ENCODE results near the gene FNDC7.

FNDC7 gene

DNA sequence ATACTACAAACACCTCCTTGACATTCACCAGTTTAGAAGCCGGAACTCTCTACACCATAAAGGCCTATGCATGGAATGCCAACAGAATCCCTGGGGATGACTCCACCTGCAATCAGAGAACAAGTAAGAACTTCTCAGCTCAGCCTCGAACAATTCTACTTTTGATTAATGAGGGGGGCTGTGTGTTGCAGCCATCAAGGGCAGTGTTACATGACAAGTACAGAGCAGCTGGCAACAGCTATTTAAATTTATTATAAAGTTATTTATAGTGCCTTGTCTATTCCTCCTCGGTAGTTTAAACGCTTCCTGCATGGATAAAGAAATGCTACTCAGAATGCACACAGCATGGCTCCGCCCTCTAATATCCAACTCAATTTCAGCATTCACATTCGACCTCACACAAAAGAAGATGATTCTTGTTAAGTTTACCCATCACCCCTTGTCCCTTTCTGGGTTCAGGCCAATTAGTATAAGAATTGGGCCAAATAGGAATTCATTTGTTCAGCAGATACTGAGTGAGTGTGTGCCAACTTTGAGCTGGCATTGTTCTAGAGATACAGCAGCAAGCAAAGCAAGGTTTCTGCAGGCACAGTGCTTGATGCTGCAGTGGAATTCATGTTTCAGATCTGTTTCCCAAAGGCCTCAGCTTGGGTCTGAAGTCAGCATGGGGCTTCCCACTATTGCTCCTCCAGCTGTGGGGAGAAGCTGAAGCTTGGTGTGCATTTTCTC lies 6.4 kb downstream of the FNDC7 start:
- H3K9me3 ChIP-seq: no peaks in the 10 kb centered on the region
- no peak overlapping the region for H3K4me3 ChIP-seq (ENCODE audit: low read depth, low read length)
- no peaks in the 10 kb centered on the region for H3K36me3 ChIP-seq
- no peaks in the 10 kb centered on the region for H3K27me3 ChIP-seq
- peaks cover 3% of the 10 kb centered on the region; the same call in 1 of the 2 replicates for H3K4me1 ChIP-seq
- DNase-seq: no peak
- TF ChIP-seq, protein P1, sequence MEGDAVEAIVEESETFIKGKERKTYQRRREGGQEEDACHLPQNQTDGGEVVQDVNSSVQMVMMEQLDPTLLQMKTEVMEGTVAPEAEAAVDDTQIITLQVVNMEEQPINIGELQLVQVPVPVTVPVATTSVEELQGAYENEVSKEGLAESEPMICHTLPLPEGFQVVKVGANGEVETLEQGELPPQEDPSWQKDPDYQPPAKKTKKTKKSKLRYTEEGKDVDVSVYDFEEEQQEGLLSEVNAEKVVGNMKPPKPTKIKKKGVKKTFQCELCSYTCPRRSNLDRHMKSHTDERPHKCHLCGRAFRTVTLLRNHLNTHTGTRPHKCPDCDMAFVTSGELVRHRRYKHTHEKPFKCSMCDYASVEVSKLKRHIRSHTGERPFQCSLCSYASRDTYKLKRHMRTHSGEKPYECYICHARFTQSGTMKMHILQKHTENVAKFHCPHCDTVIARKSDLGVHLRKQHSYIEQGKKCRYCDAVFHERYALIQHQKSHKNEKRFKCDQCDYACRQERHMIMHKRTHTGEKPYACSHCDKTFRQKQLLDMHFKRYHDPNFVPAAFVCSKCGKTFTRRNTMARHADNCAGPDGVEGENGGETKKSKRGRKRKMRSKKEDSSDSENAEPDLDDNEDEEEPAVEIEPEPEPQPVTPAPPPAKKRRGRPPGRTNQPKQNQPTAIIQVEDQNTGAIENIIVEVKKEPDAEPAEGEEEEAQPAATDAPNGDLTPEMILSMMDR (IDR thresholded peaks at IDR 0.05; ENCODE audit: low read depth, low read length): no peak

DNA sequence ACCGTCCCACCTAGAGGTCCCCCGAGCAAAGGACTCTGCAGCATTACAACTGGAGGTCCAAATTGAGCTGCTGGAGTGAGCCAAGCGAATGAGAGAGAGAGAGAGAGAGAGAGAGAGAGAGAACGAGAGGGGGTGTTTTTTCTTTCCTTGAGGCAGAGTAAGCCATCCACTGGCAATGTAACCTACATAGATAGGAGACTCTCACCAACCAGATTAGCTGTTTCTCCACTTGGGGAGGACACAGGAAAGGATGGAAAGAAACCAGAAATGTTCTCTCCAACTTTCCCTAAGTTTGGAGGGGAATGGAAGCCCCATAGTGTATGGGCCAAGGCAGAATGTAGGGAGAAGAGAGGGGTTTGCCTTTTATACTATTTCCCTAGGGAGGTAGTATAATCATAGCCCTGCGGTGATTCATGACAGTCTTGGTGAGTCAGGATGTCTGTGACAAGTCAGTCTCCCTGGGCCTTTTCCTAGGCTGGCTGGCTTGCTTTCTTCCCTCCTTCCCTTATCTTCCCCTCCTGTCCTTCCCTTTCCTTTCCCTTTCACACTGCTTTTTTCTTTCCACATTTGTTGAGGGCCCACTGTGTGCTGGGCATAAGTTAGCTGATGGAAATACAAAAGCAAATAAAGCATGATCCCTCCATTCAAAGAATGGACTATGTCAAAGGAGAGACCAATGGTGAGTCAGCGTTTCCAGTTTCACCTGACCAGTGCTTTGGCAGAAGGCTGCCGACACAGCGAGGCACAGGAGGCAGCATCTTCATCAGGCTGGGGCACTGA lies 7.1 kb downstream of the FNDC7 start:
- TF ChIP-seq, protein P1 (IDR thresholded peaks at IDR 0.05; ENCODE audit: low read depth, low read length): no peak
- H3K36me3 ChIP-seq: no peaks in the 10 kb centered on the region
- no peaks in the 10 kb centered on the region for H3K27me3 ChIP-seq
- H3K9me3 ChIP-seq: no peaks in the 10 kb centered on the region
- peak; percentile 39 for DNase-seq
- H3K4me1 ChIP-seq: peaks cover 3% of the 10 kb centered on the region; the same call in 1 of the 2 replicates
- H3K4me3 ChIP-seq (ENCODE audit: low read depth, low read length): no peak overlapping the region

DNA sequence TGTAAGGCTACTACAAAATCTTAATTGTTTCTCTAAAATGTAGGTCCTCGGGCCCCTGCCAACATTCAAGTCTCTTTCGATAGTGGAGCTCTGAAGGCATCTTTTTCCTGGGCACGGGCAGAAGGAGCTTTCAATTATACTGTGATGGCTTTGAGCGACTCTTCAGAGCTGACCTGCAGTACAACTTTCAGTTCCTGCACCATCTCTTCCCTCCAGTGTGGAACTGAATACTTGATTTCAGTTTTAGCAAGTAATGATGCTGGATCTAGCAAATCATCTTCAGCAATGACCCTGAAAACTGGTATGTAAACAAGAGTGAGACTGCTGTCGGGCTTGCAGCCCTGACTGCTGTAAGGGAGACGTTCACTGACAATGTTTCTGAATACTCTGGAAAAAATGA lies 9.6 kb downstream of the FNDC7 start:
- Histone ChIP-seq H3K4me1 (peaks cover 3% of the 10 kb centered on the region; the same call in 1 of the 2 replicates), H3K27me3 (no peaks in the 10 kb centered on the region), H3K9me3 (no peaks in the 10 kb centered on the region), H3K4me3 (ENCODE audit: low read depth, low read length) (no peak overlapping the region), H3K36me3 (no peaks in the 10 kb centered on the region)
- TF ChIP-seq, protein P1 (IDR thresholded peaks at IDR 0.05; ENCODE audit: low read depth, low read length): no peak
- no peak for DNase-seq

DNA sequence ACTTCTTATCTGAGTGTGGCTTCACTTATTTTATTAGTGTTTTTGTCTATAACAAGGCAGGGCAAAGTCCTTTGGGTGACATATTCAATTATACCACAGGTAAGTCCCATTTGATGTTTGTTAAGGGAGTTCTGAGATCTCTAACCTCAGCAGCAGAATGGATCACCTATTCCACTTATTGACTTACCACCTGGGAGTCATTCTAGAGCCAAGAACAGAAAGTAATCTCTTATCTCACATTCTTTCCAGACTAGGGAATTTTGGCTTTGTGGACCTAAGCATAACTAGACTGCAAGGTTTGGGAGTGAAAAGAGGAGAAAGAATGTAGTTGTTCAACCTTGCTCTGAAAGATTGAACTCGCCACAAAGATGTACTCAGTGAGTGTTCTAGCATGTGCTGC lies 13.2 kb downstream of the FNDC7 start:
- DNase-seq: no peak
- Histone ChIP-seq H3K9me3 (no peaks in the 10 kb centered on the region), H3K36me3 (no peaks in the 10 kb centered on the region), H3K4me3 (ENCODE audit: low read depth, low read length) (no peak overlapping the region), H3K4me1 (no peaks in the 10 kb centered on the region), H3K27me3 (no peaks in the 10 kb centered on the region)
- TF ChIP-seq, protein P1 (IDR thresholded peaks at IDR 0.05; ENCODE audit: low read depth, low read length): no peak

DNA sequence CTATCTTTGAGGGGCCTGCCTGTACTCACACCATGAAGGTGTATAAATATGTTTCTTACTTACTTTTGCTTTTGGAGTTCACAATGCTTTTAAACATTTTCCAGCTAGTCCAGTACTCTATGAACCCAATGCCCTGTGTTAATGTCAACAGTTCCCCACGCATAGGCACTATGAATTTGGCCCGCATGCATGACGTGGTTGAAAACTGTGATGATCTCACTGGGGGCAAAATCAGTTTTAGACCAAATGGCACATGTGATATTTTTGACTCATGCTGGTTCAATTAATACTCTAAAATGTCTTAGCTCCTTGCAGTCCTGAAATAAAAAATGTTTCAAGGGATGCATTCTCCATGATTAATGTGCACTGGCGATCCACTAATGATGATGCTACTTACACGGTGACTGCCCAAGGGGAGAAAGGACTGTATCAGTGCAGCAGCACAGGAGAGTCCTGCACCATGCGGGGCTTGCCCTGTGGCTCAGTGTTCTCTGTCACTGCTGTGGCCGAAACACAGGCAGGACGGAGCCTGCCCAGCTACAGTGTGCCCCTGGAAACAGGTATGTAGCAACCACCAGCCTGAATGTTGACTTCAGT lies 15.7 kb downstream of the FNDC7 start:
- H3K36me3 ChIP-seq: no peaks in the 10 kb centered on the region
- TF ChIP-seq, protein P1 (IDR thresholded peaks at IDR 0.05; ENCODE audit: low read depth, low read length): no peak
- no peaks in the 10 kb centered on the region for H3K4me1 ChIP-seq
- DNase-seq: no peak
- H3K27me3 ChIP-seq: no peaks in the 10 kb centered on the region
- no peak overlapping the region for H3K4me3 ChIP-seq (ENCODE audit: low read depth, low read length)
- no peaks in the 10 kb centered on the region for H3K9me3 ChIP-seq
